GM19452 (cell line): ENCODE results near the gene RAB3IL1.

Experiments
- ATAC-seq: cut with Tn5 transposase; IDR thresholded peaks from one replicate; pipeline ENCODE4 v1.9.1; 2021; ENCODE audit not compliant: unreplicated experiment

Gene RAB3IL1

DNA sequence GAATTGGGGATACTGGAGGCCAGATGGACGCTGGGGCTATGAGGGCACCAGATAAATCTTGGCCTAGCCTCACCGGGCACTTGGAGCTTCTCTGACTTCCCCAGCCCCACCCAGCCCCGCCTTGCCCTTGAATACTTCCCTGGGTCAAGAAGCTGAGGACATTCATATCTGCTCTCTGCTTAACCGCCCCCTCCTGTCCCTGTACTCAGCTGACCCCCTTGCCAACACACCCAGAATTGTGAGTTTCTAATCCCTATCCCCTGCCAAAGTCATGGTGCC, 48.0 kb downstream of the RAB3IL1 start:
- ATAC-seq, result no peak

DNA sequence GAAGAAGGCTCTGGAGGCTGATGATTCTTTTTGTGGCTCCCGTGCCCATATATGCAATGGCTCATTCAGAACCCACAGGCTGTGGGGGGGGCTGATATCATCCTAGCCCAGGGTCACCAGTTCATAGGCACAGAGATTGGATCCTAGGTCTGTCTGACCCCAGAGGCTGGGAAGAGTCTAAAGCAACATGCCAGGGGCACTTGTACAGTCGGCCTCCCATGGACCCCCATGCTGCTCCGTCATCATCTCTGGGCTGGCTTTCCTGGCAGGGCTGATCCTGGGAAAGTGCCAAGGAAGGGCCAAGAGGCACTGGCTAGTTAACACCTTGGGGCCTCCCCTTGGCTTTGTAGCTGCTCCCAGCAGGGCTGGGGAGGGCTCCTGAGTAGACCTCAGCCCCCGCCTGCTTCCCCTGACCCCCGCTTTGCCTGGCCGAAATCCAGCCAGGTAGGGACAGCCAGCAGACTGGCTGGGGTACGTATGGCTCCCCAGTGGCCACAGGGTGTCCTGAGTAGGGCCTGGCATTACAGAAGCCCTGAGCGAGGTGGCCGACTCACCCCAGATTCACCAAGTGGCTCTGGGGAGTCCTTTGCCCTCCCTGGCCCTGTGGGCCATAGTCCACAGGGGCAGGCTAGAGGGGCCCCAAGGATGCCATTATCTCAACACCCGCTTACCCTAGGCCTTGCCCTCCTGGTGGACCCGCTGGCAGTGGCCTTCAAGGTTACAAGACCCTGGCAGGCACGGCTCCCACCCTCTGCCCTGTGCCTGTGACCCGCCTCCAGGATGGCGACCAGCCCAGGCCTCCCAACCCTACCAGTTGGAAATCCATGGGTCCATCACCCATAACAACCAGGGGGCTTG, 48.6 kb downstream of the RAB3IL1 start:
- ATAC-seq, result no peak

DNA sequence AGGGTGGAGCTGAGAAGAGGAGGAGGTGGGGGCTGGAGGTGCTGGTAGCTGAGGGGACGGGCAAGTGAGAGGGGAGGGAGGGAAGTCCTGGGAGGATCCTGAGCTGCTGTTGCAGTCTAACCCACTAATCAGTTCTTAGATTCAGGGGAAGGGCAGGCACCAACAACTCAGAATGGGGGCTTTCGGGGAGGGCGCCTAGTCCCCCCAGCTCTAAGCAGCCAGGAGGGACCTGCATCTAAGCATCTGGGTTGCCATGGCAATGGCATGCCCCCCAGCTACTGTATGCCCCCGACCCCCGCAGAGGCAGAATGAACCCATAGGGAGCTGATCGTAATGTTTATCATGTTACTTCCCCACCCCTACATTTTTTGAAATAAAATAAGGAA, 50.4 kb downstream of the RAB3IL1 start:
- ATAC-seq, result no peak

DNA sequence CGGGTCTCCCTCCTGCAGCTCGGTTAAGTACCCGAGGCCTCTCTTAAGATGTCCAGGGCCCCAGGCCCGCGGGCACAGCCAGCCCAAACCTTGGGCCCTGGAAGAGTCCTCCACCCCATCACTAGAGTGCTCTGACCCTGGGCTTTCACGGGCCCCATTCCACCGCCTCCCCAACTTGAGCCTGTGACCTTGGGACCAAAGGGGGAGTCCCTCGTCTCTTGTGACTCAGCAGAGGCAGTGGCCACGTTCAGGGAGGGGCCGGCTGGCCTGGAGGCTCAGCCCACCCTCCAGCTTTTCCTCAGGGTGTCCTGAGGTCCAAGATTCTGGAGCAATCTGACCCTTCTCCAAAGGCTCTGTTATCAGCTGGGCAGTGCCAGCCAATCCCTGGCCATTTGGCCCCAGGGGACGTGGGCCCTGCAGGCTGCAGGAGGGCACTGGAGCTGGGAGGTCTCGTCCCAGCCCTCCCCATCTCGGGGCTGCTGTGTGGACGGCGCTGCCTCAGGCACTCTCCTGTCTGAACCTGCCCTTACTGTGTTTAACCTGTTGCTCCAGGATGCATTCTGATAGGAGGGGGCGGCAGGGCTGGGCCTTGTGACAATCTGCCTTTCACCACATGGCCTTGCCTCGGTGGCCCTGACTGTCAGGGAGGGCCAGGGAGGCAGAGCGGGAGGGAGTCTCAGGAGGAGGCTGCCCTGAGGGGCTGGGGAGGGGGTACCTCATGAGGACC, 51.0 kb downstream of the RAB3IL1 start:
- no peak for ATAC-seq

DNA sequence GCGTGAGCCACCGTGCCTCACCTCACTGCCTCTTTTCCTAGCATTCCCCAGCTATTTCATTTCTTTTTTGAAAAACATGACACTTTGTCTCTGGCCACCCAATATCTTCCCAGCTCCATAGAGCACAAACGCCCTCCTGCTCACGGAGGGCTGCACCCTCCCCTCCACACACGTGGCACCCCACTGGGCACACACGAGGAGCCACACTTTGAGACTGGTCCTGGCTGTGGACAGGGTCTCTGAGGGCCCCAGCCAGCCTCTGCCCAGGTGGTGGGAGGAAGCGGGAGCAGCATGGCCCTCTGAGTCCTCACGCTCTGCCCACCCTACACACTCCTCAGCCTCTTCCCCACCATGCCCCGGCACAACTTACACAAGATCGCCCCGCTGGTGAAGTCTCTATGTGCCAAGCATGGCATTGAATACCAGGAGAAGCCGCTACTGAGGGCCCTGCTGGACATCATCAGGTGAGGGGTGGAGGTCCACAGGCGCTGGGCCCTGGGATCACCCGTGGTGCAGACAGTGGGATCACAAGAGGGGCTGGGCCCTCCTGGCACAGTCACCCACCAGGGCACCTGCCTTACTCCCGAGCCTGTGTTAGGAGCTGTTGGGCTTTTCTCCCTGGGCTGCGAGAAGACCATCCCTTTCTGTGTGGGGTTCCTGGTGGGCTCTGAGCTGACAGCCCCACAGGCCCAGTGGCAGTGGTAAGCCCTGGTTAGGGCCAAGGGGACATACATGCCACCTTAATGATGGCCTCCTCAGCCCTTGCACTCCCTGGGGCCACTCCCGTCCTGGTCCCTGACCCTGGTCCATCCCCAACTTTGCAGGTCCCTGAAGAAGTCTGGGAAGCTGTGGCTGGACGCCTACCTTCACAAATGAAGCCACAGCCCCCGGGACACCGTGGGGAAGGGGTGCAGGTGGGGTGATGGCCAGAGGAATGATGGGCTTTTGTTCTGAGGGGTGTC, 52.3 kb downstream of the RAB3IL1 start:
- no peak for ATAC-seq

DNA sequence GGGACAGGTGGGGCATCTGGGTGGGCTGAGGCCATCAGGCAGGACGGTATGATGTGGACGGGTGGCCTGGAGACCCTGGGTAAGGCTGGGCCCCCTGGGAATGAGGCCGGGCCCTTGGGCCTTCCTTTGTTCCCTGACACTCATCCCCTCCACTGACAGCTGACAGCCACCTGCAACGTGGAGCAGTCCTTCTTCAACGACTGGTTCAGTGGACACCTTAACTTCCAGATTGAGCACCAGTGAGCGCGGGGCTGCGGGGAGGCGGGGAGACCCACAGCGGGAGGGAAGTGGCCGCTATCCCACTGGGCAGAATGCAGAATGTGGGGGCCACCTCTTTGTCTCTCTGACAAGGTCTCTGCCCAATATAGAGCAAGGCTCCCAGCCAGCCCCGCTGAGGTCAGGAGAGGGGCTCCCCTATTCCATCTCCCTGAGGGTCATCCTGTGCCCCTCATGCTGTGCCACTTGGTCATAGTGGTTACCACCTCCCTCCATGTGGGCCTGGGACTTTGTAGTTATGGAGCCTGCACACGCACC, 53.8 kb downstream of the RAB3IL1 start:
- no peak for ATAC-seq

DNA sequence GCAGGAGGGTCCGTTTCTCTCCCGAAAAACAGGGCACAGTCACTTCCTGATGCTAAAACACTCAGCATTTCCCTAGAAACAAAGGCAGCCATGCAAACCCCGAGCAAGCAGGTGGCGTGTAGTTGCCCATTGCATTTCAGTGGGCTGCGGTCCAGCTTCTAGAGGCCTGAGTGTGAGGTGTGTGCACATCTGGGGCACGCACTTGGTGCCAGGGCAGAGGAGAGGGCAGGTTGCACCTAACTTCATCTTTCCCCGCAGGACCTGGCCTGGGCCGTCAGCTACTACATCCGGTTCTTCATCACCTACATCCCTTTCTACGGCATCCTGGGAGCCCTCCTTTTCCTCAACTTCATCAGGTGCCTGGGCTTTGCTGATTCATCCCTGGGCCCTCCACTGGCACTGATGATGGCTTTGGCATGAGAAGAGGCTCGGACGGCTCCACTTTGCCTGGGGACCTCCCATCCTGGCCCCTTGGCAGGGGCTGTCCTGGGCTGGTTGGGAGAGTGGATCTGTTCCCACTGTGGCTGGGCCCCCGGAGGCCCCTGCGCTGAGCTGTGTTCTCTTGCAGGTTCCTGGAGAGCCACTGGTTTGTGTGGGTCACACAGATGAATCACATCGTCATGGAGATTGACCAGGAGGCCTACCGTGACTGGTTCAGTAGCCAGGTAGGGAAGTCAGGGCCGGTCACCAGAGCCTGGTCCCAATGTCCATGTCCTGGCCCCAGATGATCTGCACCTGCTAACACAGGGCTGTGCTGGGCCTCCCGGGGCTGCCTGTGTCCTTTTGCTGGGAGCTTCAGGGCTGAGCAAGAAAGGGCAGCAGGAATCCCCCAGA, 54.4 kb downstream of the RAB3IL1 start:
- no peak for ATAC-seq

DNA sequence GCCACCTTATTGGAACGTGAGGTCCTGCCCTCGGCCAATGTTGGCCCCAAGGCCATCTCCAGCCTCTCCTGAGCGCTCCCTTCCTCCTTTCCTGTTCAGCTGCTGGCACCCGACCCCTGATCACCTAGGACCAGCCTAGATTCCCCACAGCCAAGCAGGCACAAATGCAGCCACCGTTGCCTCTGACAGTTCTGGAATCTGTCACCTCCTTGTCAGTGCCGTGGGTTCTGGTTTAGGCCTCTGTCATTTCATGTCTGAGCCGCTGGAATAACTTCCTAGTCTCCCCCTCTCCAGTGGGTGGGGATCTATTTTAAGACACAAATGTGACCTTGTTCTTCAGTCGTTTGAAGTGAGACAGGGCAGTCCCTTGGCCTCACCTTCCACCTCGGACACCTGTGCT, 55.7 kb downstream of the RAB3IL1 start:
- ATAC-seq, result no peak

DNA sequence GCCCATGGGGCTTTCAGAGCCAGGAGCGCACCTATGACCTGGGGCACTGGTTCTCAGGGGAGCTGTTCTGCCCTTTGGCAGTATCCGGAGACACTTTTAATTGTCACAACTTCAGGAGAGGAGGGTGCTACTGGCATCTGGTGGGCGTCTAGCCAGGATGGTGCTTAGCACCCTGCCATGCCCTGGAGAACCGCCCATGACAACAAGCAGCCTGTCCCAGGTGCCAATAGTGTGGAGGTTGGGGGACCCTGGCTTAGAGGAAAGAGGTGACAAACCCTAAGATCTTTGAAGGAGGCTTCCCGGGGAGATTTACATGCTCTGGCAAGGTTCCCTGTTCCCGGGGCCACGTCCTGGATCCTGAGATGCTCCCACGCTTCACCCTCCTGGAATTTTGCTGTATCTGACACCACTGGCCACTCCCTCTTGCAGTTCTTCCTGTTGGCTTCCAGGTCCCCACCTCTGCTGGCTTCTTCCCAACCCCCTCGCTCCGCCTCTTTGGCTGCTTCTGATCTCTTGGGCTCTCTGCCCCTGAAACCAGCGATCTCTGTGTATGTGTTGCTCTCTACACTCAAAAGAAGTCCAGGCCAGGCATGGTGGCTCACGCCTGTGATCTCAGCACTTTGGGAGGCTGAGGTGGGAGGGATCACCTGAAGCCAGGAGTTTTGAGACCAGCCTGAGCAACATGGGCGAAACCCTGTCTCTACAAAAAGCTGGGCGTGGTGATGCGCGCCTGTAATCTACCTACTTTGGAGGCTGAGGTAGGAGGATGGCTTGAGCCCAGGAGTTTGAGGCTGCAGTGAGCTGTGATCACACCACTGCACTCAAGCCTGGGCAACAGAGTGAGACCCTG, 57.1 kb downstream of the RAB3IL1 start:
- no peak for ATAC-seq

DNA sequence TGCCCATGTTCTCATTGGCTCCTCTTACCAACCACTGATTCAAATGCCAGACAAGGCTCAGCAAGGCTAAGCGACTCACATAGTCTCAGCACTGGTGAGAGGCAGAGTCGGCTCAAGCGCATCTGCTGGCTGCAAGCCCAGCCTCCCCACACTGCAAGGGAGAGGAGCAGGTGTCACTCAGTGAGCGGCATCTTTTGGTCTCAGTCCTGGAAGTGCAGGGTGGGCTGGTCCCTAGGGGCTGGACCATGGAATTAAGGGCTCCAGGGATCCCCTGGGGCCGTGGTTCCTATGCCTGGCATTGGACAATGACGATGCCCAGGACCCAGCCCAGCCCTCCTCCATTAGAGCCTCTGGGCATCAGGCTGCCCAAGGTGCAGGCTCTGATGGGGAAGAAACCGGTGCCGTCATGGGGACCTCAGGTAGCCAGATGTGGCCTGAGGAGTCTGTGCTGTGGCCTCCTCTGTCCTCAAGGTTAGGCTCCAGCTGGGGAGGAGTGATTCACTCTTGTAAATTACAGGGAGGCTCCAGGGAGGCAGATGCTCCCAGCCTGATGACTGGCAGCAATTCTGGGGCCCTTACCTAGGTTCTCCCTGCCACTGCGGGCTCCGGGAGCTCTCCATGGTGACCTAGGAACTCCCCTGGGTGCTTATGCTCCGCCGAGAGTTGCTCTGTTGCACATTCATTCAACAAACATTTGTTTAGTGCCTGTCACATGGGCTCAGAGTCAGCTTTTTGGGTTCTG, 61.3 kb downstream of the RAB3IL1 start:
- no peak for ATAC-seq

DNA sequence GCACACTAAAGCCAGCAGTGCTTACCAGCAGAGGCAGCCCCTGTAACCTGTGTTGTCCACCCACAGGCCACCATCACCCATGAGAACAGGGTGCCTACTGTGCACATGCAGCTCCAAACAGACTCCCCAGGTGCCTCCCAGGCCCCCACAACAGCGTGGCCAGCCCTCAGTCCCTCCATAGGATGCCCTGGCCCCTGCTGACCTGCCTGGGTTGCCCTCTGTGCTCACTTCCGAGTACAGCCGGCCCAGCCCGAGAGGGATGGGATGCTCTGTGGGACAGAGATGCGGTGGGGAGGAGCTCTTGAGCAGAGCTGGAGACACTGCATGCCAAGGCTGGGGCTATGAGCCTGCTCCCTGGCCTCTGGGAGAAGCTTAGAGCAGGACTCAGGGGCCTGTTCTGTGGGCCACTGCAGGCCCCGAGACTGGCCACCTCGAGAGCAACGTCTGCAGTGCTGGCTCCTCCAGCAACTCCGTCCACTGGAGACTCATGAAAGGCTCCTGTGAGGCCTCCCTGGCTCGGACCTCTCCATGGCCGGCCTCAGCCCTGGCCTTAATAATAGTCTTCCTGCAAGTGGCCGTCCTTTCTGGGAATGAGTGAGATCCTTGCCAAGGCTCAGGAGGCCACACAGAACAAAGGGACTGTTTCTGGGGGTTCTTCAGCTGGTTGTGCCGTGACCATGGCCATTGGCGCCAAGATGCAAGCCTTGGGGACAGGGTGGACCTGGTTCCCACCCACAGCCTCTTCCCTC, 62.2 kb downstream of the RAB3IL1 start:
- no peak for ATAC-seq

DNA sequence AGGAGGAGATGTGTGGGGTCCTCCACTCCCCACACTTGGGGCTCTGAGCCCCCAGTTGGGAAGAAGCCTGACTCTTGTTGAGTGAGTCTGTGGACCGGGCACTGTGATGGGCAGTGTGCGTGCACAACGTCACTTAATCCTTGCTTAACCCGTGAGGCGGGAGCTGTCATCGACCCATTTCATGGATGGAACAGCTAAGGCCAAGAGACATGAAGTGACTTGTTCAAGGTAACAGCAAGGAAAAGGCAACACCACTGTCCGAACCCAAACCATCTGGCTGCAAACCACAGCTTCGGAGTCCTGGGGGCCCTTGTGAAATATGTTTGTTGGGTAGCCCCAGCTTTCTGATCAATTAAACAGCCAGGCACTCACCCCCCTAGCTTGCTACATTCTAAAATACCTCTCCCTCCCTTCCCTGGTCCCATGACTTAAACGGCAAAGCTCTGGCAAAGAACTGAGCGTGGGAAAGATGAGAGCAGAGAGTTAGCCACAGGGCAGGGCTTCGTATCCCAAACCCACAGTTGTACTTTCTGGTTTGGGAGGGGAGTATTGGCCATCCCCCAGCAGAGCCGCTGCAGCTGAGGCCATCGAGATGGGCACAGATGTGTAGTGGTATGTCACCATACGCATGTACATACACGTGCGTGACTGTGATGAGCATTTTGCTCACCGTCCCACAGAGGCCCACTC, 63.0 kb downstream of the RAB3IL1 start:
- ATAC-seq, result no peak

DNA sequence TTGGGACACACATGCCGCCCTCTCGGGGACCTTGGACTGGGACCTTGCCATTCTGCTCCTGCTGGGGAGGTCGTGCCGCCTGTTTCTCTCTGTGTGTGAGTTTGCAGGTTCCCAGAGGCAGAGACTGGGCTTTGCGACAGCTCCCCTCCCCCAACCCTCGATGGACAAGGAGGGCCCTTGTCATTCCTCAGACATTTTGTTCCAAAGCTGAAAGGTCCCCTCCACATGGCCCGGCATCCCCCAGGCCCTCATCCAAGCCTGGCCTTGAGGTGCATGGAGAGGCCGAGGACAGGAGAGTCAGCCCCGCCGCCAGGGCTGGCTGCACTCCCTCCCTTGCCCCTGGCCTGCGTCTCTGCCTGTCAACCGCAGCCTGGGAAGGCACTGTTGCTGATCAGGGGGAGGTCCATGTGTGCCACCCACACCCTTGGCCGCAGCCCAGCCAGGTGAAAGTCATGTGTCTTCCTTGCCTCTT, 63.6 kb downstream of the RAB3IL1 start:
- no peak for ATAC-seq

DNA sequence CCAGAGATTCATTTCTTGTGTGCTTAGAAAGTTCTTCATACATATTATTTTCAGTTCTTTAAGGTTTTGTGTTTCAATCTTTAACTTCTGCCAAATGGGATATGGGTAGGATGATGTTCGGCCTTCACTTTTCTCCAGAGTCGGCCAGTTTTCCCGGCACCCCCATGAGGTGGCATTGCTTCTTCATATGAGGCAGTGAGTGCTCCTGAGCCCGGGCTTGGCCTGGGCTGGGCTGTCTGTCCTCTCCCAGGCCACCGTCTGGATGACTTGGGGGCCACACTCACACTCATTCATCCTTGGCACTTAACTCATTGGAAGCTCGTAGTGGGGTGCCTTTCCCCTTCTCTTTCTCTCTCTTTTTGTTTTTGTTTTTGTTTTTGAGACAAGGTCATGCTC, 65.5 kb downstream of the RAB3IL1 start:
- ATAC-seq, result no peak

DNA sequence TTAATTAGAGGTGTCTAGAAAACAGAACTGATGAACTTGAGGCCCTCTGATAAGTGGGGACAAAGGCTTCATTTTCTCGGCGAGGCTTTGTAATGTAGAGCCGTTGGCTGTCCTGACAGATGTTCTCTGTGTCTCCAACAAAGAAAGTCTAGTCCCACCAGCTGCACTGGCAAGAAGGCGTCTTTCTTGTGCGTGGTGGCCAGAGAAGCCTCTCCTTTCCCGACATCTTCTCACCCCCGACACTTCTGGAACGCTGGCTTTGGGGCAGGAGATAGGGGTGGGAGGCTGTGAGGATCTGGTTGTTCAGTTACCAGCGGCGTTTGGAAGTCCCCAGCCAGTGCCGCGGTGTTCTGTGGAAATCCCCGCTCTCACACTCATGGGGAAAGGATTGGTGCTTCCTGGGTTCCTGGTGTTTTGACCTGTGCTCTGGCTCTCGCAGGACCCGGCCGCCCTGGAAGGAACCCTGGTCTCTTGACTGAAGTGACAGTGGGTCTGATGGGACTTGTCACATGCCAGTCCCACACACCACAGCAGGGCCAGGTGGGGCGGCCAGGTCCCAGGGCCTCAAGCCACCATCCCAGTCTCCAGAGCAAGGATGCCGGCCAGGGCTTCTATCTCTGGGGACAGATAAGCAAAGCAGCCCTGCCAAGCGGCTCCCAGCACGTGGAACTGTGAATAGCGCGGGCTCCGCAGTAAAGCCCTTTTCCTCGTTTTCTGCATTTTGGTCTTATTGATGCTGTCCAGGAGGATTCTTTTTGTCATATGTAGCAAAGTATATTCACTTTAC, 66.1 kb downstream of the RAB3IL1 start:
- no peak for ATAC-seq

DNA sequence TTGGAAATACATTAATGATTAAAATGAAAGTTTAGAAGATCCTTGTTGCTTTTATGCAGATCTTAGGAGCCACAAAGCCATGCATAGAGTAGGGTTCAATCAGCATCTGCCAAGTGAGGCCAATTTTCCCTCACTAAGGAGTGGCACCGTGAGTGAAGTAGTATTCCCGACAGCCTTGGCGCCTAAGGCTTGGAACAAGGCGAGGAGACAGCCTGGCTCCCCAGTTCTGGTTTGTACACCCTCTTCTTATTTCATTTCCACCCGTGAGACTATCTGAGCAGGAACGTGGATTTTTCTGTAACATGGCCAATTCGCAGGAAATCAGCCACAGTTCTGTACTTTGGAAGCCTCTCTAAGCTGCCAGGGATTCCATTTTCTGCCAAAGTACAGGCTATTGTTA, 66.7 kb downstream of the RAB3IL1 start:
- ATAC-seq, result no peak

DNA sequence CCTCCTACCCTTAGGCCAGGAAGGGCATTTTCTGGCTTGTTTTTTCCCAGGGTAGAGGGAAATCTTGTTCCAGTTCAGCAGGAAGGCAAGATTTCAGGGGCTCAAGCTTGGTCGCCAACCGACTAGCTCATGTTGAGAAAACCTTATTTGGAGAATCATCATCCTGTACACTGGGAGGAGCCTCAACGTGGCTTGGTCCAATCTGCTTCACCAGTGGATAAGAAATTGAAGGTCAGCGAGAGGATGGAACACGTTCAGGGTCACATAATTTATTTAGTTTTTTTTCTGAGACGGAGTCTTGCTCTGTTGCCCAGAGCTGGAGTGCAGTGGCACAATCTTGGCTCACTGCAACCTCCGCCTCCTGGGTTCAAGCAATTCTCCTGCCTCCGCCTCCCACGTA, 68.7 kb downstream of the RAB3IL1 start:
- ATAC-seq, result no peak
